ENCODE measurements around the gene RNPEPL1.

Gene RNPEPL1

GRCh38 chr2:240622531-240623235 lies 54.4 kb downstream of the RNPEPL1 start:
- Histone ChIP-seq H3K9me2 (replicated peaks; ENCODE audit: insufficient read depth, low read length) (no peaks in the 10 kb centered on the region), H3K27ac (ENCODE audit: low read length) (no peak overlapping the region), H3K9me3 (replicated peaks; ENCODE audit: insufficient read depth, low read length) (no peaks in the 10 kb centered on the region), H2AFZ (ENCODE audit: low read length) (no peak overlapping the region), H3K4me3 (ENCODE audit: low read length) (no peak overlapping the region), H3K4me2 (ENCODE audit: low read depth, low read length) (no peak overlapping the region), H3K9ac (ENCODE audit: low read length) (no peak overlapping the region), H3K36me3 (replicated peaks; ENCODE audit: insufficient read depth, low read length) (no peaks in the 10 kb centered on the region), H3F3A (ENCODE audit: insufficient read depth, low read length) (no peaks in the 10 kb centered on the region), H4K20me1 (ENCODE audit: insufficient read depth, low read length) (no peaks in the 10 kb centered on the region), H3K27me3 (replicated peaks; ENCODE audit: insufficient read depth, low read length) (no peaks in the 10 kb centered on the region; the same call in 1 of the 2 replicates), H3K79me2 (ENCODE audit: low read length) (no peaks in the 10 kb centered on the region), H3K4me1 (ENCODE audit: low read length) (0 out of 2 replicates have a peak, but pooled peaks cover 4% of the 10 kb centered on the region)
- no peak for DNase-seq
- TF ChIP-seq, protein P1, sequence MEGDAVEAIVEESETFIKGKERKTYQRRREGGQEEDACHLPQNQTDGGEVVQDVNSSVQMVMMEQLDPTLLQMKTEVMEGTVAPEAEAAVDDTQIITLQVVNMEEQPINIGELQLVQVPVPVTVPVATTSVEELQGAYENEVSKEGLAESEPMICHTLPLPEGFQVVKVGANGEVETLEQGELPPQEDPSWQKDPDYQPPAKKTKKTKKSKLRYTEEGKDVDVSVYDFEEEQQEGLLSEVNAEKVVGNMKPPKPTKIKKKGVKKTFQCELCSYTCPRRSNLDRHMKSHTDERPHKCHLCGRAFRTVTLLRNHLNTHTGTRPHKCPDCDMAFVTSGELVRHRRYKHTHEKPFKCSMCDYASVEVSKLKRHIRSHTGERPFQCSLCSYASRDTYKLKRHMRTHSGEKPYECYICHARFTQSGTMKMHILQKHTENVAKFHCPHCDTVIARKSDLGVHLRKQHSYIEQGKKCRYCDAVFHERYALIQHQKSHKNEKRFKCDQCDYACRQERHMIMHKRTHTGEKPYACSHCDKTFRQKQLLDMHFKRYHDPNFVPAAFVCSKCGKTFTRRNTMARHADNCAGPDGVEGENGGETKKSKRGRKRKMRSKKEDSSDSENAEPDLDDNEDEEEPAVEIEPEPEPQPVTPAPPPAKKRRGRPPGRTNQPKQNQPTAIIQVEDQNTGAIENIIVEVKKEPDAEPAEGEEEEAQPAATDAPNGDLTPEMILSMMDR (IDR thresholded peaks at IDR 0.05; ENCODE audit: low read length) = no peak
- TF ChIP-seq EZH2phosphoT487 (IDR thresholded peaks at IDR 0.05; ENCODE audit: low read length) (no peak), EZH2 (optimal IDR thresholded peaks at IDR 0.05; ENCODE audit: low read depth, low read length) (no peak)

DNA sequence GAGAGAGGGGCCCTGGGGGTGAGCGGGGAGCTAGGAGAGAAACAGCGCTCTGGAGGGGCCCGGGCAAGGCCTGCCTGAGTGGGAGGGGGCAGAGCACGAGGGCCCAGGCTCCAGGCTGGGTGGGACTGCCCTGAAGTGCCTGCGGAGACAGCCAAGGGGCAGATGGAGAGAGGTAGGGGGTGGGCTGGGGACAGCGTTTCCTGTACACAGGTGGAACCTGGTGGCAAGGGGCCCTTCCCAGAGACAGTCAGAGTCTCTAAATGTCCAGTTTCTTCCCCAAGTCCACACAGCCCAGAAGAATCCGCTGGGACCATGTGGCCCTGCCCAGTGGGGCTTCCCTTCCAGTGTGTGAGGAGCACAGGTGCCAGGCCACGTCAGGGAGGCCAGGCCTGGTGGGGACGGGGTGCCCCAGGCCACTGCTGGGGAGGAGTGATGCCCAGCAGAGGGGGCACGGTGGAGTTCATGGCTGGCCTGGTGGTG lies 55.3 kb downstream of the RNPEPL1 start:
- no peaks in the 10 kb centered on the region for H3F3A ChIP-seq (ENCODE audit: insufficient read depth, low read length)
- no peaks in the 10 kb centered on the region for H3K36me3 ChIP-seq (replicated peaks; ENCODE audit: insufficient read depth, low read length)
- H4K20me1 ChIP-seq (ENCODE audit: insufficient read depth, low read length) = no peaks in the 10 kb centered on the region
- H3K4me3 ChIP-seq (ENCODE audit: low read length) = no peak overlapping the region
- no peak overlapping the region for H3K27ac ChIP-seq (ENCODE audit: low read length)
- no peak for DNase-seq
- no peak overlapping the region for H3K4me2 ChIP-seq (ENCODE audit: low read depth, low read length)
- TF ChIP-seq EZH2 (optimal IDR thresholded peaks at IDR 0.05; ENCODE audit: low read depth, low read length) (no peak), EZH2phosphoT487 (IDR thresholded peaks at IDR 0.05; ENCODE audit: low read length) (no peak)
- TF ChIP-seq, protein P1 (IDR thresholded peaks at IDR 0.05; ENCODE audit: low read length) = no peak
- no peaks in the 10 kb centered on the region for H3K9me3 ChIP-seq (replicated peaks; ENCODE audit: insufficient read depth, low read length)
- 0 out of 2 replicates have a peak, but pooled peaks cover 4% of the 10 kb centered on the region for H3K4me1 ChIP-seq (ENCODE audit: low read length)
- H3K9ac ChIP-seq (ENCODE audit: low read length) = no peak overlapping the region
- no peaks in the 10 kb centered on the region for H3K9me2 ChIP-seq (replicated peaks; ENCODE audit: insufficient read depth, low read length)
- no peaks in the 10 kb centered on the region for H3K79me2 ChIP-seq (ENCODE audit: low read length)
- H3K27me3 ChIP-seq (replicated peaks; ENCODE audit: insufficient read depth, low read length) = peaks cover 4% of the 10 kb centered on the region; the same call in 1 of the 2 replicates
- H2AFZ ChIP-seq (ENCODE audit: low read length) = no peak overlapping the region

GRCh38 chr2:240624011-240624949 lies 56.0 kb downstream of the RNPEPL1 start:
- H2AFZ ChIP-seq (ENCODE audit: low read length) = no peak overlapping the region
- no peaks in the 10 kb centered on the region for H3K9me3 ChIP-seq (replicated peaks; ENCODE audit: insufficient read depth, low read length)
- DNase-seq = no peak
- peaks cover 4% of the 10 kb centered on the region; the same call in 1 of the 2 replicates for H3K27me3 ChIP-seq (replicated peaks; ENCODE audit: insufficient read depth, low read length)
- H4K20me1 ChIP-seq (ENCODE audit: insufficient read depth, low read length) = no peaks in the 10 kb centered on the region
- no peaks in the 10 kb centered on the region for H3K36me3 ChIP-seq (replicated peaks; ENCODE audit: insufficient read depth, low read length)
- no peak overlapping the region for H3K4me2 ChIP-seq (ENCODE audit: low read depth, low read length)
- 0 out of 2 replicates have a peak, but pooled peaks cover 4% of the 10 kb centered on the region for H3K4me1 ChIP-seq (ENCODE audit: low read length)
- no peak overlapping the region for H3K9ac ChIP-seq (ENCODE audit: low read length)
- TF ChIP-seq, protein P1 (IDR thresholded peaks at IDR 0.05; ENCODE audit: low read length) = no peak
- TF ChIP-seq EZH2 (optimal IDR thresholded peaks at IDR 0.05; ENCODE audit: low read depth, low read length) (no peak), EZH2phosphoT487 (IDR thresholded peaks at IDR 0.05; ENCODE audit: low read length) (no peak)
- no peak overlapping the region for H3K27ac ChIP-seq (ENCODE audit: low read length)
- H3K9me2 ChIP-seq (replicated peaks; ENCODE audit: insufficient read depth, low read length) = no peaks in the 10 kb centered on the region
- H3K4me3 ChIP-seq (ENCODE audit: low read length) = no peak overlapping the region
- H3K79me2 ChIP-seq (ENCODE audit: low read length) = no peaks in the 10 kb centered on the region
- no peaks in the 10 kb centered on the region for H3F3A ChIP-seq (ENCODE audit: insufficient read depth, low read length)

All from MM.1S (cell line).